ENCODE measurements around the gene CYP46A1.

Gene CYP46A1

DNA sequence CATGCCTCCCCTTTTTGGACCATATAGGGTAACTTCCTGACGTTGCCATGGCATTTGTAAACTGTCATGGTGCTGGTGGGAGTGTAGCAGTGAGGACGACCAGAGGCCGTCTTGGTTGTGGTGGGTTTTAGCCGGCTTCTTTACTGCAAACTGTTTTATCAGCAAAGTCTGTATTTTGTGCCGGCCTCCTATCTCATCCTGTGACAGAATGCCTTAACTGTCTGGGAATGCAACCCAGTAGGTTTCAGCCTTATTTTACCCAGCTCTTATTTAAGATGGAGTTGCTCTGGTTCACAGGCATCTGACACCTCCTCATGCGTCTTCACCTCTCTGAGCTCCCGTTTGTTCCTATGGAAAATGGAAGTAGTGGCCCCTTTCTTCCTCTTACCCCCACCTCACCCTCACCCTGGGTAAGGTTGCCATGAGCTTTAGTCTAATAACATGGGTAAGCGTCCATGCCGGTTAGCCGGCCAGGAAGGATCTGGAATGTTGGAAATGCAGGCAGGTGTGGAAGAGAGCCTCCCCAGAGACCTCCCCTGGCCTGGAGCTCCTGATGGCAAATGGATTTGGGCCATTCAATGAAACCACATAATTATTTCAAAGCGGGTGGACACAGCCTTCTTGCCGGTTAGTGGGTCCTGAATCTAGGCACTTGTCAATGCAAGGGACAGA, 20.6 kb upstream of the CYP46A1 start:
- Histone ChIP-seq H3K9me3 (ENCODE audit: insufficient read depth, low read length) (no peaks in the 10 kb centered on the region), H2AFZ (ENCODE audit: low read depth, low read length, severe bottlenecking) (no peak overlapping the region), H3K4me3 (ENCODE audit: insufficient read depth, low read length, poor library complexity, severe bottlenecking) (no peak overlapping the region), H4K20me1 (ENCODE audit: low read depth, low read length) (no peaks in the 10 kb centered on the region), H3K27ac (ENCODE audit: low read depth, low read length) (no peak overlapping the region), H3K36me3 (ENCODE audit: low read length) (no peaks in the 10 kb centered on the region), H3K9me2 (replicated peaks; ENCODE audit: insufficient read depth, low read length) (no peaks in the 10 kb centered on the region), H3K4me2 (ENCODE audit: low read depth, low read length, poor library complexity, severe bottlenecking) (no peak overlapping the region), H3F3A (ENCODE audit: insufficient read depth) (no peaks in the 10 kb centered on the region), H3K9ac (ENCODE audit: low read length) (no peak overlapping the region), H3K27me3 (ENCODE audit: low read length) (no peaks in the 10 kb centered on the region), H3K79me2 (ENCODE audit: insufficient read depth, low read length) (no peaks in the 10 kb centered on the region)
- no peak for TF ChIP-seq EZH2phosphoT487 (conservative IDR thresholded peaks at IDR 0.05; ENCODE audit: low read length)
- TF ChIP-seq, protein P1, sequence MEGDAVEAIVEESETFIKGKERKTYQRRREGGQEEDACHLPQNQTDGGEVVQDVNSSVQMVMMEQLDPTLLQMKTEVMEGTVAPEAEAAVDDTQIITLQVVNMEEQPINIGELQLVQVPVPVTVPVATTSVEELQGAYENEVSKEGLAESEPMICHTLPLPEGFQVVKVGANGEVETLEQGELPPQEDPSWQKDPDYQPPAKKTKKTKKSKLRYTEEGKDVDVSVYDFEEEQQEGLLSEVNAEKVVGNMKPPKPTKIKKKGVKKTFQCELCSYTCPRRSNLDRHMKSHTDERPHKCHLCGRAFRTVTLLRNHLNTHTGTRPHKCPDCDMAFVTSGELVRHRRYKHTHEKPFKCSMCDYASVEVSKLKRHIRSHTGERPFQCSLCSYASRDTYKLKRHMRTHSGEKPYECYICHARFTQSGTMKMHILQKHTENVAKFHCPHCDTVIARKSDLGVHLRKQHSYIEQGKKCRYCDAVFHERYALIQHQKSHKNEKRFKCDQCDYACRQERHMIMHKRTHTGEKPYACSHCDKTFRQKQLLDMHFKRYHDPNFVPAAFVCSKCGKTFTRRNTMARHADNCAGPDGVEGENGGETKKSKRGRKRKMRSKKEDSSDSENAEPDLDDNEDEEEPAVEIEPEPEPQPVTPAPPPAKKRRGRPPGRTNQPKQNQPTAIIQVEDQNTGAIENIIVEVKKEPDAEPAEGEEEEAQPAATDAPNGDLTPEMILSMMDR (IDR thresholded peaks at IDR 0.05; ENCODE audit: insufficient read depth, low read length, poor library complexity, severe bottlenecking) = no peak

DNA sequence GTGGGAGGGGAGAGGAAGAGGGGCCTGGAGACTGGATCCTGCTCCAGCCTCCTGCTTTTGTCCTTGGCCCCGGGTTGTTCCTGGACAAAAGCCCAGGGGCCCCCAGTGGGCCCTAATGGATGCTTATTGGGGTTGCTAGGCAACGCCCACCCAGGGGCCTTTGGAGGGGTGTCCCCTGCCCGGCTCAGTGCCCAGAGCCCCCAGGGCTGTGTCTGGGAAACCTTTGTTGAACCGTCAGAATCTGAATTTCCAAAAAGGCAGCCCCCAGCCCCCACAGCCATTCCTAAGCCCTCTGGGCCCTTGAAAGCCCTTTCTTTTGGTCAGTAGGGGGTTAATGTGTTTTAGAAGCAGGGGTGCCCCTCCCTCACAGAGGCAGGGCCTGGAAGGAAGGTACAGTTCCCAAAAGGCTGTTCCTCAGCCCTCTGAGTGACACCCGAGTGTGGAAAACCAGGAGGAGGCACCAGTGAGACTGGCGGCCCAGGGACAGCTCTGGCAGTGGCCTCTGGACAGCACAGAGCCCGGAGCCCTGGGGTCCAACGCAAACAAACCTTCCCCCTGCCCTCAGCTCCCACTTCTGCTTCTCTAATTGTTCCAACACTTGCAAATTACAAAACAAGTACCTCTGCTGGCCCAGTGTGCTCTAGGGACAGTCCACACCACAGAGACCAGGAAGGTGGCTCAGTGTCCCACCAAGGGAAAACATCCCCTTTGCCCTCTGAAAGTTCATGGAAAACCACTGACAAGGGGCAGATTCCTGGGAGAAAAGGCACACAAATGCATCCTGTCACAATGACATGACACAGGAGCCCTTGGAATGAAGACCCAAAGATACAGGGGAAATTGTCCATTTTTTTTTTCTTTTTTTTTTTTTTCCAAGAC, 19.8 kb upstream of the CYP46A1 start:
- Histone ChIP-seq H3K4me2 (ENCODE audit: low read depth, low read length, poor library complexity, severe bottlenecking) (no peak overlapping the region), H3K9me2 (replicated peaks; ENCODE audit: insufficient read depth, low read length) (no peaks in the 10 kb centered on the region), H3K9me3 (ENCODE audit: insufficient read depth, low read length) (no peaks in the 10 kb centered on the region), H2AFZ (ENCODE audit: low read depth, low read length, severe bottlenecking) (no peak overlapping the region), H3K9ac (ENCODE audit: low read length) (no peak overlapping the region), H4K20me1 (ENCODE audit: low read depth, low read length) (no peaks in the 10 kb centered on the region), H3K4me3 (ENCODE audit: insufficient read depth, low read length, poor library complexity, severe bottlenecking) (no peak overlapping the region), H3F3A (ENCODE audit: insufficient read depth) (no peaks in the 10 kb centered on the region), H3K36me3 (ENCODE audit: low read length) (no peaks in the 10 kb centered on the region), H3K79me2 (ENCODE audit: insufficient read depth, low read length) (no peaks in the 10 kb centered on the region), H3K27ac (ENCODE audit: low read depth, low read length) (no peak overlapping the region), H3K27me3 (ENCODE audit: low read length) (no peaks in the 10 kb centered on the region)
- TF ChIP-seq, protein P1 (IDR thresholded peaks at IDR 0.05; ENCODE audit: insufficient read depth, low read length, poor library complexity, severe bottlenecking) = no peak
- no peak for TF ChIP-seq EZH2phosphoT487 (conservative IDR thresholded peaks at IDR 0.05; ENCODE audit: low read length)

DNA sequence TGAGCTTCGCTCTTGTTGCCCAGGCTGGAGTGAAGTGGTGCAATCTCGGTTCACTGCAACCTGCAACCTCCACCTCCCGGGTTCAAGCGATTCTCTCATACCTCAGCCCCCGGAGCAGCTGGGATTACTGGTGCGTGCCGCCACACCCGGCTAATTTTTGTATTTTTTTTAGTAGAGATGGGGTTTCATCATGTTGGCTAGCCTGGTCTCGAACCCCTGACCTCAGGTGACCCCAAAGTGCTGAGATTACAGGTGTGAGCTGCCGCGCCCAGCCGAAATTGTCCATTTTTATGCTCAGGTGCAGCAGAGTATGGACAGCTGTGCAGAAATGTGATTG, 19.2 kb upstream of the CYP46A1 start:
- Histone ChIP-seq H3K27ac (ENCODE audit: low read depth, low read length) (no peak overlapping the region), H3K79me2 (ENCODE audit: insufficient read depth, low read length) (no peaks in the 10 kb centered on the region), H3K9ac (ENCODE audit: low read length) (no peak overlapping the region), H3F3A (ENCODE audit: insufficient read depth) (no peaks in the 10 kb centered on the region), H3K4me3 (ENCODE audit: insufficient read depth, low read length, poor library complexity, severe bottlenecking) (no peak overlapping the region), H2AFZ (ENCODE audit: low read depth, low read length, severe bottlenecking) (no peak overlapping the region), H3K4me2 (ENCODE audit: low read depth, low read length, poor library complexity, severe bottlenecking) (no peak overlapping the region), H3K9me2 (replicated peaks; ENCODE audit: insufficient read depth, low read length) (no peaks in the 10 kb centered on the region), H3K27me3 (ENCODE audit: low read length) (no peaks in the 10 kb centered on the region), H3K9me3 (ENCODE audit: insufficient read depth, low read length) (no peaks in the 10 kb centered on the region), H3K36me3 (ENCODE audit: low read length) (no peaks in the 10 kb centered on the region), H4K20me1 (ENCODE audit: low read depth, low read length) (no peaks in the 10 kb centered on the region)
- TF ChIP-seq EZH2phosphoT487 (conservative IDR thresholded peaks at IDR 0.05; ENCODE audit: low read length) = no peak
- TF ChIP-seq, protein P1 (IDR thresholded peaks at IDR 0.05; ENCODE audit: insufficient read depth, low read length, poor library complexity, severe bottlenecking) = no peak

All from SU-DHL-6 (cell line).